ENCODE data around the gene CNGA4.

DNA sequence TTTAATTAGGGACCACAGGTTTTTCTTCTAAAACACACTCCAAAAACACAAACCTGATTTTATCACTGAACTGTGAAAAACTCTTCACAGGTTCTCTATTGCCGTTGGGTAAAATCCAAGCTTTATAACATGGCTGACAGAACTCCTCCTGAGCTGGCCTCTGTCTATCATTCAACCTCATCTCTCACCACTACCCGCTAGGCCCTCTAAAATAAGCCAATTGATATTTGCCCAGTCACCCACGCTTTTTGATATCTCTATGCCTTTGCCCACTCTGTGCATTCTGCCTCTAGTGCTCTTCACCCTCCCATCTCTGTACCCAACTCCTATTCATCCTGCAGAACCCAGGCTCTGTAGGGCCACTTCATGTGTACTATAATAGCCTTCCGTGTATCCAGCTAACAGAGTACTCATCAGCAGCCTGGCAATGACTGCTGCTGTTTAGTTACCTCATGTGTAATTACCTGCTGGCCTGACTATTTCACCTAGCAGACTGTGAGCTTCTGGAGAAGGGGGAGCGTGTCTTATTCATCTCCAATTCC lies 1.1 kb upstream of the CNGA4 start:
- no peak for TF ChIP-seq POLR2A (IDR thresholded peaks at IDR 0.05)
- TF ChIP-seq, protein P1, sequence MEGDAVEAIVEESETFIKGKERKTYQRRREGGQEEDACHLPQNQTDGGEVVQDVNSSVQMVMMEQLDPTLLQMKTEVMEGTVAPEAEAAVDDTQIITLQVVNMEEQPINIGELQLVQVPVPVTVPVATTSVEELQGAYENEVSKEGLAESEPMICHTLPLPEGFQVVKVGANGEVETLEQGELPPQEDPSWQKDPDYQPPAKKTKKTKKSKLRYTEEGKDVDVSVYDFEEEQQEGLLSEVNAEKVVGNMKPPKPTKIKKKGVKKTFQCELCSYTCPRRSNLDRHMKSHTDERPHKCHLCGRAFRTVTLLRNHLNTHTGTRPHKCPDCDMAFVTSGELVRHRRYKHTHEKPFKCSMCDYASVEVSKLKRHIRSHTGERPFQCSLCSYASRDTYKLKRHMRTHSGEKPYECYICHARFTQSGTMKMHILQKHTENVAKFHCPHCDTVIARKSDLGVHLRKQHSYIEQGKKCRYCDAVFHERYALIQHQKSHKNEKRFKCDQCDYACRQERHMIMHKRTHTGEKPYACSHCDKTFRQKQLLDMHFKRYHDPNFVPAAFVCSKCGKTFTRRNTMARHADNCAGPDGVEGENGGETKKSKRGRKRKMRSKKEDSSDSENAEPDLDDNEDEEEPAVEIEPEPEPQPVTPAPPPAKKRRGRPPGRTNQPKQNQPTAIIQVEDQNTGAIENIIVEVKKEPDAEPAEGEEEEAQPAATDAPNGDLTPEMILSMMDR (IDR thresholded peaks at IDR 0.05) = no peak
- TF ChIP-seq POLR2AphosphoS5 (IDR thresholded peaks at IDR 0.05) = no peak
- TF ChIP-seq EP300 (IDR thresholded peaks at IDR 0.05) = no peak
